Measurements from ENCODE around the gene RCOR1. TPM values are rescaled to one million over a fixed set of nuclear protein-coding genes. Genes with fewer than 3 reads are reported as not detected.

RCOR1 gene
- total and polyA plus RNA-seq, 2 donors, result 12.6 to 32.8 TPM

- 86% methylated on average over 6 of the region's 6 CpGs for WGBS
- peaks cover 2% of the 10 kb centered on the region for H3K36me3 ChIP-seq (ENCODE audit: insufficient read depth)
- DNase-seq (ENCODE audit: extremely low spot score), result no peak
- no peak overlapping the region for H3K27ac ChIP-seq (ENCODE audit: low read depth)
- H3K4me1 ChIP-seq (ENCODE audit: insufficient read depth), result no peaks in the 10 kb centered on the region
- no peak overlapping the region for H3K4me3 ChIP-seq (ENCODE audit: low read depth, low read length)
These were observed 136.8 kb downstream of the RCOR1 start for GRCh38 chr14:102729268-102729667.

- Histone ChIP-seq H3K4me3 (ENCODE audit: low read depth, low read length) (no peak overlapping the region), H3K36me3 (ENCODE audit: insufficient read depth) (peaks cover 2% of the 10 kb centered on the region), H3K4me1 (ENCODE audit: insufficient read depth) (no peaks in the 10 kb centered on the region), H3K27ac (ENCODE audit: low read depth) (no peak overlapping the region)
- DNase-seq (ENCODE audit: extremely low spot score), result no peak
- 93% methylated on average over 8 of the region's 8 CpGs for WGBS
These were observed 137.4 kb downstream of the RCOR1 start for GRCh38 chr14:102729825-102730224.

GRCh38 chr14:102731101-102731870, 138.8 kb downstream of the RCOR1 start:
- Histone ChIP-seq H3K36me3 (ENCODE audit: insufficient read depth) (peaks cover 2% of the 10 kb centered on the region), H3K27ac (ENCODE audit: low read depth) (no peak overlapping the region), H3K4me1 (ENCODE audit: insufficient read depth) (no peaks in the 10 kb centered on the region), H3K4me3 (ENCODE audit: low read depth, low read length) (no peak overlapping the region)
- no peak for DNase-seq (ENCODE audit: extremely low spot score)
- WGBS, result 94% methylated on average over 15 of the region's 15 CpGs

GRCh38 chr14:102731871-102732800, 139.7 kb downstream of the RCOR1 start:
- H3K4me1 ChIP-seq (ENCODE audit: insufficient read depth), result no peaks in the 10 kb centered on the region
- H3K36me3 ChIP-seq (ENCODE audit: insufficient read depth), result no peaks in the 10 kb centered on the region
- no peak for DNase-seq (ENCODE audit: extremely low spot score)
- no peak overlapping the region for H3K27ac ChIP-seq (ENCODE audit: low read depth)
- 88% methylated on average over 13 of the region's 13 CpGs for WGBS
- H3K4me3 ChIP-seq (ENCODE audit: low read depth, low read length), result no peak overlapping the region

GRCh38 chr14:102732924-102733323, 140.5 kb downstream of the RCOR1 start:
- H3K4me1 ChIP-seq (ENCODE audit: insufficient read depth), result no peaks in the 10 kb centered on the region
- 96% methylated on average over 10 of the region's 10 CpGs for WGBS
- H3K4me3 ChIP-seq (ENCODE audit: low read depth, low read length), result no peak overlapping the region
- H3K36me3 ChIP-seq (ENCODE audit: insufficient read depth), result no peaks in the 10 kb centered on the region
- DNase-seq (ENCODE audit: extremely low spot score), result no peak
- H3K27ac ChIP-seq (ENCODE audit: low read depth), result no peak overlapping the region

- Histone ChIP-seq H3K27ac (ENCODE audit: low read depth) (no peak overlapping the region), H3K36me3 (ENCODE audit: insufficient read depth) (no peaks in the 10 kb centered on the region)
- 87% methylated on average over 11 of the region's 11 CpGs for WGBS
These were observed 140.9 kb downstream of the RCOR1 start for GRCh38 chr14:102733326-102733725.

GRCh38 chr14:102734436-102734835, 142.0 kb downstream of the RCOR1 start:
- Histone ChIP-seq H3K4me3 (ENCODE audit: low read depth, low read length) (no peak overlapping the region), H3K36me3 (ENCODE audit: insufficient read depth) (no peaks in the 10 kb centered on the region), H3K4me1 (ENCODE audit: insufficient read depth) (no peaks in the 10 kb centered on the region), H3K27ac (ENCODE audit: low read depth) (no peak overlapping the region)
- 90% methylated on average over 12 of the region's 12 CpGs for WGBS
- no peak for DNase-seq (ENCODE audit: extremely low spot score)

More at GRCh38 chr14:102733326-102733725, 140.9 kb downstream of the RCOR1 start:
- Histone ChIP-seq H3K4me3 (ENCODE audit: low read depth, low read length) (no peak overlapping the region), H3K4me1 (ENCODE audit: insufficient read depth) (no peaks in the 10 kb centered on the region)
- DNase-seq (ENCODE audit: extremely low spot score), result no peak

GRCh38 chr14:102736956-102737355, 144.5 kb downstream of the RCOR1 start:
- WGBS, result 96% methylated on average over 3 of the region's 3 CpGs
- Histone ChIP-seq H3K36me3 (ENCODE audit: insufficient read depth) (no peaks in the 10 kb centered on the region), H3K27ac (ENCODE audit: low read depth) (no peak overlapping the region), H3K4me3 (ENCODE audit: low read depth, low read length) (no peak overlapping the region), H3K4me1 (ENCODE audit: insufficient read depth) (no peaks in the 10 kb centered on the region)
- DNase-seq (ENCODE audit: extremely low spot score), result no peak

GRCh38 chr14:102737402-102738372, 145.2 kb downstream of the RCOR1 start:
- no peaks in the 10 kb centered on the region for H3K36me3 ChIP-seq (ENCODE audit: insufficient read depth)
- no peak for DNase-seq (ENCODE audit: extremely low spot score)
- H3K27ac ChIP-seq (ENCODE audit: low read depth), result no peak overlapping the region
- H3K4me3 ChIP-seq (ENCODE audit: low read depth, low read length), result no peak overlapping the region
- no peaks in the 10 kb centered on the region for H3K4me1 ChIP-seq (ENCODE audit: insufficient read depth)
- WGBS, result 93% methylated on average over 18 of the region's 18 CpGs

GRCh38 chr14:102738373-102739189, 146.1 kb downstream of the RCOR1 start:
- no peaks in the 10 kb centered on the region for H3K4me1 ChIP-seq (ENCODE audit: insufficient read depth)
- 84% methylated on average over 11 of the region's 11 CpGs for WGBS
- no peaks in the 10 kb centered on the region for H3K36me3 ChIP-seq (ENCODE audit: insufficient read depth)
- no peak overlapping the region for H3K4me3 ChIP-seq (ENCODE audit: low read depth, low read length)
- no peak for DNase-seq (ENCODE audit: extremely low spot score)
- no peak overlapping the region for H3K27ac ChIP-seq (ENCODE audit: low read depth)

- H3K27ac ChIP-seq (ENCODE audit: low read depth), result no peak overlapping the region
- H3K4me3 ChIP-seq (ENCODE audit: low read depth, low read length), result no peak overlapping the region
- 85% methylated on average over 3 of the region's 3 CpGs for WGBS
- no peak for DNase-seq (ENCODE audit: extremely low spot score)
- H3K4me1 ChIP-seq (ENCODE audit: insufficient read depth), result no peaks in the 10 kb centered on the region
- H3K36me3 ChIP-seq (ENCODE audit: insufficient read depth), result no peaks in the 10 kb centered on the region
These were observed 146.7 kb downstream of the RCOR1 start for GRCh38 chr14:102739190-102739469.

- Histone ChIP-seq H3K36me3 (ENCODE audit: insufficient read depth) (no peaks in the 10 kb centered on the region), H3K4me3 (ENCODE audit: low read depth, low read length) (no peak overlapping the region), H3K4me1 (ENCODE audit: insufficient read depth) (no peaks in the 10 kb centered on the region), H3K27ac (ENCODE audit: low read depth) (no peak overlapping the region)
- 92% methylated on average over 28 of the region's 28 CpGs for WGBS
- DNase-seq (ENCODE audit: extremely low spot score), result no peak
These were observed 154.4 kb downstream of the RCOR1 start for GRCh38 chr14:102746634-102747438.
